Left lobe of liver (tissue), 2 donors: ENCODE results near the gene LRRK2. TPM values are rescaled to one million over a fixed set of nuclear protein-coding genes. Genes with fewer than 3 reads are reported as not detected.
"Not testable (repeated sequence)": the region's sequence is repeated elsewhere in the genome, so short reads cannot be mapped to it uniquely, and the experiment has no call there.

ENCODE experiments used
- ATAC-seq: fragments of 200-7000 bp; cut with Tn5 transposase; one replicate; pipeline ENCODE4 v1.9.1; 2020; ENCODE audit warnings: mild to moderate bottlenecking, moderate library complexity
- DNase-seq: peaks from one replicate; pipeline ENCODE4 v3.0.0-alpha.2; 2020; ENCODE audit warnings: low spot score
- total RNA-seq: library from RNA; stranded (reverse); gene quantifications from one replicate; pipeline ENCODE4 v1.2.1, GENCODE V29; 2021
- donor health status: DM: no; HTN: no; CAD: no; lungs with moderate emphysema.
- donor health status: DM: no; HTN: yes; CAD: no.

LRRK2 gene
- total RNA-seq, 1 donor from 2014 or later, result 7.0 TPM

DNA sequence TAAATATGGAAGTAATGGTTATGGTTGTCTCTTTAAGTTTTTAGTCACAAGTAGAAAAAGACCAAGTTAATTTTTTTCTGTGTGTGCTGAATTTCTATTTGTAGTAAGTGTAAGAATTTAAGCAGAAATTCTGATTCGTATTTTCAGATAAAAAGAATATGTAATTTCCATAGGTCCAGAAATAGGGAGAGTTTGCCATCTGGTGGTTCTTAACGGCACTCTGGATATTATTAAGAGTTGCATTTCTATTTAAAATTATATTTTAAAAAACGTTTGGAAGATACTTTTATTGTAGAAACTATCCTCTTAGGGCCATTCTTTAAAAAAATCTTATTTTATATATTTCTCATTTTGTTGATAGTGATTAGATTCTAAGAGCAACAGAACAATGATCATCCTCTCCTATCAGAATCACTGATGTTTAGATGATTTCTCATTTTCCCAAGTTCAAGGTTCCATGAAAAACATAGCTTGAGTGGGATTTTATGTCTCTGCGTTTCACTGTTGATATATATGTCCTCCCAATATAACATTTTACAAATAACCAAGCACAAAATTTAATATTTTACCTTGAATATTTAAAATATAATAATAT lies 88.3 kb downstream of the LRRK2 start:
- ATAC-seq (peak; percentile 59), DNase-seq (no peak)

DNA sequence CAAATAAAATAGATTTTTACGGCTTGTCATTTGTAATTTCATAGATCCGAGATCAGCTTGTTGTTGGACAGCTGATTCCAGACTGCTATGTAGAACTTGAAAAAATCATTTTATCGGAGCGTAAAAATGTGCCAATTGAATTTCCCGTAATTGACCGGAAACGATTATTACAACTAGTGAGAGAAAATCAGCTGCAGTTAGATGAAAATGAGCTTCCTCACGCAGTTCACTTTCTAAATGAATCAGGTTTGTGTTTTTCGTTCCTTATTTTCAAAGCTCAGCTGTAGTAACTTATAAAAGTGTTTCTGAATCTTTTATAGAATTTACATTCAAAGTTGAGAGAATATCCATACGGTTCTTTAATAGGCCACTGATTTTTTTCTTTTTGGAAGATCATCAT lies 89.1 kb downstream of the LRRK2 start:
- DNase-seq (no peak), ATAC-seq (no peak)

DNA sequence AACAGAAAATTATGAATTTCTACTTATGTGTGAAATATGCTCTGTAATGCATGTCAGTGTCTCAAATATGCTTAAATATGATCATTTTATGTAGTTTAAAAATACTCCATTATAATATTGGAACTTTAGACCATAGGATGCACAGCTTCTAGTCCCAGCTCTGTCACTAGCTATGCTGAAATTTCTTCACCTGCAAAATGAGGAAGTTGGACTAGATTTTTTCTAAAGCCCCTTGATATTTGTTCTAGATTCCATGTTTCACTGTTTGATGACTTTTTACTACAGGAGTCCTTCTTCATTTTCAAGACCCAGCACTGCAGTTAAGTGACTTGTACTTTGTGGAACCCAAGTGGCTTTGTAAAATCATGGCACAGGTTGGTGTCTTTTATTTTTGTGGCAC lies 90.1 kb downstream of the LRRK2 start:
- ATAC-seq, result no peak
- no peak for DNase-seq

DNA sequence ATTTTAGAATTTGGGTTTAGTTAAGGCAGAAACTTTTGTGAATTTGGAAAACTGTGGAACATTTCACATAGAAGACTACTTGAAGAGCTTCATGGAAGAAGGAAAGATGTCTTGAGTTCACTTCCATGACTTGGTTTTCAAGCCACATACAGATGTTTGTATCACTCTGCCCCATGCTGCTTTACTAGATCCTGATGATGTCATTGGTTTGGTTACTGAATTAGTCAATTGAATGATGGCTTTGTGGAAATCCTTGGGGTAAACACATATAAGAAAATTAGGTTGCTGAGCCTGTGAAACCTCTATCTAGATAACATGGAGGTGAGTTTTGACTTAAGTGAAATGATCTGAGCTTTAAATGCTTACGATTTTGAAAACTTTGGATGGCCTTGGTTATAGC lies 90.6 kb downstream of the LRRK2 start:
- no peak for DNase-seq
- no peak for ATAC-seq

DNA sequence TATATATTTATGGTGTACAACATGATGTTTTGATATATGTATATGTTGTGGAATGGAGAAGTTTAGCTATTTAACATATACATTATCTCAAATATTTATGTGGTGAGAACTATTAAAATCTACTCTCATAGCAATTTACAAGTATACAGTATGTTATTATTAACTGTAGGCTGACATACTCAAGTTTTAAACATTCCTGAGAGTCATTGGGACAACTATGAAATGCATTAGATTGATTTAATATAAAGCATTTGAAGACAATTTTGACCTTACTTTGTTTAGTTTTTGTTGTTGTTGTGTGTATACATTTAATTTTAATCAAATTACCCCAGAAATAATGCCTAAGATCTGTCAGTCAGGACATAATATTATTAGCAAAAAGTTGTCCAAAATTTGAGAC lies 99.5 kb downstream of the LRRK2 start:
- ATAC-seq, result no peak
- no peak for DNase-seq

DNA sequence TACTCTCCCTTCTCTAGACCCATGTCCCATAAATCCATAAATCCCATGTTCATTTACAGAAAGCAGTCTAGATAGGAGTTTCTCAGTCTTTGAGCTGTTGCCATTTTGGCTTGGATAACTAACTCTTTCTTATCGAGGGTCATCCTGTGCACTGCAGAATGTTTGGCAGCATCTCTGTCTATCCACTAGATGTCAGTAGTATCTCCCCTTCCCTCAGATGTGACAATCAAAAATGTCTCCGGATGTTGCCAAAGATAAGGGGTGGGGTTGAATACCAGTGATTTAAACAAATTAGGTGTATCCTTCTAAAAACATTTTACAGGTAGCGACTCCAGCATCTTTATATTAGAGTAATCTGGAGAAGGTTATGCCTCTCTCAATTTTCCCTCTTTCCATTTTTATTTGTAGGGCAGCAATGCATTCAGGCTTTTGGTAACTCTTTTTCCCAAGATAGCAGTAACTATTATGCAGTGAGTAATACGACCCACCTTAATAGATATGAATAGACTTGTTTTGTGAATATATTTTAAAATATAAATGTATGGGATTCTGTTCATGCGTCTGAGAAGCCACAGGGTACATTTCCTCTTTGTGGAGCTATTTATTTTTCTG lies 100.7 kb downstream of the LRRK2 start:
- ATAC-seq (peak; percentile 95), DNase-seq (no peak)

DNA sequence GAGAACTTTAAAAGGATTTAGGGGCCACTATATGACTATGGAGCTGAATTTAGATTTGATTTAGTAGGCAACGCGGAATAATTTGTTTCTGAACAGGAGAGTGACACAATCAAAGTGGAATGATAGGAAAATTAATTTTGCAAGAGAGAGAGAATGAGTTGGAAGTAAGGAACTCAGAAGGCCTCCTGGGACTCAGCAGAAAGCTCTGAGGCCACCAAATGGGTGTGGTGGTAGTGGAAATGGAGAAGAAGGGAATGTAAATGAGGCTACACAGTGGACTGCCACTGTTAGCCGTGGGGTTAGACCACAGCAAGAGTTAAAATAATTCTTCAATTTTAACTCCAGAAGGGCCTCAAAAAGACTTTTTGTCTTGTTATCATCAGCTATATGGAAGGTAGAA lies 102.7 kb downstream of the LRRK2 start:
- ATAC-seq, result no peak

DNA sequence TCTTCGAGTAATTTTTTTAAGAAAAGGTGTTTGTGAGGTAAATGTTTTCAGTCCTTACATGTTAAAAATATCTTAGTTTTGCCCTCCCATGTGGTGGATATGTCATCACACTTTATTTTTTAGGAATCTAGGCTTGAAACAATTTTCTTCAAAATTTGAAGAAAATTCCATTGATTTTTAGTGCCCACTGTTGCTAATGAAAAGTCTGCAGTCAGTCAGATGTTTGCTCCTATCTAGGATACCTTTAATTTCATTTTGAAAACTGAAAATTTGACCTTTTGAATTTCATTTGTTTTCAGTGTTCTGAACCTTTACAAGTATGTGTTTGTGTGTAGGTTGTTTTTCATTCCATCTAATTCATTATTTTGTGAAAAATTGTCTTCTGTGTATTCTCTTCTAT lies 105.4 kb downstream of the LRRK2 start:
- DNase-seq, result no peak
- ATAC-seq, result no peak

More for the DNA sequence above, 102.7 kb downstream of the LRRK2 start:
- DNase-seq, result no peak

DNA sequence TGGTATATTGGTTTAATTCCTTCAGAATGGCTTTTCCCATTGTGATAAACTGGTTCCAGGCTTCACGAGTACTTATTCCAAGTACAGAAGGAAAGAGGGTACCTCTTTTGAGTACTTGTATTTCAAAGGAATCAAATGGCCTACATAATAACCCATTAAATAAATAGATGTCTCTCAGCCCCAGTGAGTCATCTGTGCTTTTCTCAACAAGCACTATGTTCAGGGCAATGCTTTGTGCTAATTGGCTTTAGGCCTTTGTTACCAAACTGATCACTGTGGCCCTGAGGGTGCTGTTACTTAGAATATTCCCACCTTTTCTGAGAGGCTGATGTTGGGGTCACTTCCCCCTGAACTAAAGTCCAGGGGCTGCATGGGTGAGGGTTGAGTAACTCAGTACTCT lies 107.1 kb downstream of the LRRK2 start:
- no peak for ATAC-seq
- DNase-seq, result no peak

DNA sequence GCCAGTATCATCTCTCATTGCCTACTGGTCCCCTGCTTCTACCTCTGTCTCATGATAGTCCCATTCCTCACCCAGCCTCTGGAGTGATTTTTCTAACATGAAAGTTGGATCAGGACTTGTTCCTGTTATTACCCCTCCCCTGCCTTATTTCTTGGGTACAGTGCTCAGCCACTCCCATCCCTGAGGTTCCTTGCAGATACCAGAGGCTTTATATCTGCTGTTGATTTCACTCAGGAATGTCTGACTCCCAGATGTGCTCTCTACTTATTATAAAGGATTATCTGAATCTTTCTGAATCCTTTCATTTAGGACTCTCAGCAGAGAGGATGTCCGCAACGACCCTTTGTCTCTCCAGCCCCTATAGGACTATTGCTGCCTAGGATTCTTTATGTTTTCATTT lies 111.2 kb downstream of the LRRK2 start:
- ATAC-seq, result no peak
- no peak for DNase-seq

DNA sequence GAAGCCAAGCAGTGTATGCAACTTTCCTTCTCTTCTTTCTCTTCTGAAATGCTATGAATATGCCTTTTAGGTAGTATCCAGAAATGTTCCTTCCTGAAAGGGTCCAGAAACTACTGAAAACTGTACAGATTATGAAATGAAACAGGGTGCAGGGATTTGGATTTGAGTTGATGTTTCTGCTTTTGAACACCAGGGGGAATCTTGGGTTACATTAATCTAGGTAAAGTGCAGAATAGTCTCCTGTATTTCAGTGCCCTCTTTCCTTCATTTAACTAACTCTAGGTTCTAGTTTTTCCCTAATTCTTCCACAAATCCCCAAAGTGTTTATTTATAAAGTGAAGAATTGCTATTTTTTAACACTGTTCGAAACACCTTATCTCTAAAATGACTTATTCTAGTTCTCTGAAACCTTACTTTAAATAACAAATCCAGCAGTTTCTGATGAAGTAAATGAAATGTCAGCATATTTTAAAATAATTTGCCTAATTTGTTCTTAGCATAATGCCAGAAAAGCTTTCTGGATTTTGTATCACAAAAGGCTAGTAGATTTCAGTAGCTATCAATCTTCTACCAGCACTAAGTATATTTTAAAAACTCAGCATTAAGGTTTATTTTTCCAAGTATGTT lies 111.9 kb downstream of the LRRK2 start:
- ATAC-seq, result peak; percentile 68
- DNase-seq, result no peak

DNA sequence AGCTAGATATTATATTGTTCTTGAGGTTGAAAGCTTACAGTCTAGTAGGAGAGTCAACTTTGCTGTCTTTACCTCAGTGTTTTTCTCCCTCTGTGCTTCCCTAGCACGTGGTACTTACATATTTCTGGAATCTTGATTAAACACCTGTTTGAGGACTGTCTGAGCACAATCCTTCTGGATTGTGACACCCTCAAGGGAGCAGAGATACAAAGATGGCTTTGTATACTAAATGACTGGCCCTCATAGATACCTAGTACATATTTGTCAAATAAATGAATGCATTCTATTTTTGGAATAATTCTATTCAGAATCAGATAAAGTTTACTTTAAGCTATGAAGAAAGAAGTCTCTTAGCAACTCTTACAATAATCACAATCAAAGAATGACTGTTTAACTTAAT lies 113.3 kb downstream of the LRRK2 start:
- ATAC-seq, result no peak
- DNase-seq, result no peak

DNA sequence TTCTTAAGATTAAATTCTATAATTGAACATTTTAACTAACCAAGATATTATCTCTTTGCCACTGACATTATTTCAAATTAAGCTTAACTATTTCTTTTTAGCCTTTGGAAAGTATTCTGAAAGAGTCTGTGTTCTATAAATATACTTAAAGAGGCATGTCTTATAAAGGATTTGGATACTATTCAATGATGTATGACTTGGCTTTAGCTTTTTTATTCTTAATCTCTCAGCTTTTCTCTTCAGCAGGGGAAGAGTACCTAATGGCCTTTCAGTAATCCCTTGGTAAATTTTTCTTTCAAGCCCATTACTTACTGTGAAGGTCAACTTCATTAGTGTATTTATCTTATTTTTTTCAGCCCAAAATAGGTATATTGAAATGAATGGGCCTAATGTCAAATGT lies 113.8 kb downstream of the LRRK2 start:
- ATAC-seq, result no peak

DNA sequence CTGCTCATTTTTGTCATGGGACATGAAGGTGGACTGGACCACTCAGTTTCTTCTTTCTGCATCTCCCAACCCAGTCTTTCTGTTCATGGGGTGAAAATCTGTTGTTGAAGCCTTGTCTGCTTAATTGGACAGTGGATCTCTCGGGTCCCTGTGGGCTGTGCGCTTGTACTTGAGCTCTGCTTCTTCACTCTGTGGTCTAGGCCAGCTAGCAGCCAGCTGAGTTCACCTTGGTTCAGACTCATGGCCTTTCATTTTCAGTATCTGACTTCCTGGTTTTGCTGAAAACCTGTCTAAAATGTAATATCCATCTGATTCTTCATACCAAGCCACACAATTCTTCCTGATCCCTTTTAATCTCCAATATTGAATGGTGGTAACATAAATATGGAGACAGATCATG lies 117.2 kb downstream of the LRRK2 start:
- ATAC-seq (no peak), DNase-seq (no peak)

More for the DNA sequence above, 113.8 kb downstream of the LRRK2 start:
- DNase-seq, result no peak

DNA sequence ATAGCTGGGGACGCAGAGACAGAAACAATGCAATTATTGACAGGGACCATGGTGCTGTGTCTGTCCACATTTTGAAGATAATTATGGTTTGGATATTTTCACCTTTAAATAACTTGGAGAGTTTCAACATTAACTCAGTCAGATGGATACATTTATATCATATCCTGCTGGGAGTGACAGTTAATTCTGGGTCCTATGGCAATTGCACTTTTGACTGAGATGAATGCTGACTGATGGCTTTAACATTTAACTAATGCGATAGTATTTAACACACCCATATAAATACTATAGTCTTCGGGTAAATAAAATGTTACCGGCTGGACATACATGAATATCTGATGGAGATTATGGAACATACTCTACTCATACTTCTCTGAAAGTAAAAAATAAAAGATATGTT lies 118.3 kb downstream of the LRRK2 start:
- DNase-seq (no peak), ATAC-seq (no peak)

DNA sequence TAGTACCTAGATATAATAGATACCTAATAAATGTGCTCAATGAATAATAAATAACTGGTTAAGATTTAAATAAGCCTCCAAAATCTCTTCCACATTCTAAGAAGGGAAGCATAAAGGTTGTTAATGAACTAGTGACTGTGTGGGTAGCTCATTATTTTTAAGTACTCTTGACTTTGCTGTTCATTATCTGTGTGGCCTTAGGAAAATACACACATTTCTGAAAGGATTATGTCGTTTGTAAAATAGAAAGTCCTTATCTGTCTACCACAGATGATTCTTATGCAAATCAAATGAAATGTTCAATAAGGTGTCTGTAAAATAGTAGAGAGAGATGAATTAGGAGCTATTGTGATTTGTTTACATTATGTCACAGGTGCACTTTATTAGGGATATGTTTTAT lies 119.5 kb downstream of the LRRK2 start:
- ATAC-seq (no peak), DNase-seq (no peak)

DNA sequence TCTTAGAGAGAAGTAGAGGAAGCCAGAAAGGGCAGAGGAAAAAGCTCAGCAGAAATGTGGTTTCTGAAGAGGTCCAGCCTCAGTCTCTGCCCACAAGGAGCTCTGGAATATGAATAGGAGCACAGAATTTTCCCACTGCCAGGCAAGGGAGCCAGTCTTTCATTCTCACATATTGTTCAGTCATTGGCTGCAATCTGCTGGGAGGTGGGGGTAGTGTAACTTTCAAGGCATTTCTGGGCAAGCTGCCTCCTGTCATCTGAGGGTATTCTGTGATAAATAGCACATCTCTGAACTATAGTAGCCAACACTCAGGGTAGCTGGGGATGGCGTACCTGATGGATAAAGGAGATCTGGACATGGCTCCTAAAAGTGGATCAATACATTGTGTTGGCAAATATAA lies 127.2 kb downstream of the LRRK2 start:
- no peak for DNase-seq
- no peak for ATAC-seq

DNA sequence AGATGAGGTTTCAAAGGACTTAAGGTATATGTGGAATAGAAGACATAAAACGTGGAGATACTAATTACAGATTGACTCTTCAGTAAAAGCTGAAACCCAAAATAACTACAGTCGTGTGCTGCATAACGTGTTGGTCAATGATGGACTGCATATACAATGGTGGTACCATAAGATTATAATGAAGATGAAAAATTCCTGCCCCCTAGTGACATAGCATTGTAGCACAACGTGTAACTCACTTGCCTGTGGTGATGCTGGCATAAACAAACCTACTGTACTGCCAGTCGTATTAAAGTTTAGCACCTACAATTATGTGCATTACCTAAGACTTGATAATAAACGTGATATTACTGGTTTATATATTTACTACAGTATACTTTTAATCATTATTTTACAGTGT lies 150.3 kb downstream of the LRRK2 start:
- ATAC-seq, result peak; percentile 43
- DNase-seq, result no peak

DNA sequence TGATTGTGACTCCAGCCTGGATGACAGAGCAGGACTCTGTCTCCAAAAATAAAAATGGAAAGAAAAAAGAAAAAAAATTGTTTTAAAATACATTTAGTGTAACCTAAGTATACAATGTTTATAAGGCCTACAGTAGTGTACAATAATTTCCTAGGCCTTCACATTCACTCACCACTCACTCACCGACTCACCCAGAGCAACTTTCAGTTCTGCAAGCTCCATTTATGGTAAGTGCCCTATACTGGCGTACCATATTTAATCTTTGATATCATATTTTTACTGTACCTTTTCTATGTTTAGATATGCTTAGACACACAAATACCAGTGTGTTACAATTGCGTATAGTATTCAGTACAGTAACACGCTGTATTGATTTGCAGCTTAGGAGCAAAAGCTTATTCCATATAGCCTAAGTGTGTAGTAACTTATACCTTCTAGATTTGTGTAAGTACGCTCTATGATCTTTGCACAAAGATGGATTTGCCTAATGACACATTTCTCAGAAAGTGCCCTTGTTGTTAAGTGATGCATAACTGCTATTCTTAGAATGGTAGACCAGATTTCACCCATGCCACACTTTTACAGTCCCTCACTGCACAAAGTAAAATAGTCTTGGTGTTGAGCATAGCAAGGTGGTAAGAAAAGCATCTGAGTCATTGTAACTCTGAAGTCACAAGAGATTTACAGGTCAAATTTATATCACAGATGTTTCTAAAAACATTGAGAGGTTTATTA lies 151.9 kb downstream of the LRRK2 start:
- DNase-seq, result no peak
- ATAC-seq, result no peak

DNA sequence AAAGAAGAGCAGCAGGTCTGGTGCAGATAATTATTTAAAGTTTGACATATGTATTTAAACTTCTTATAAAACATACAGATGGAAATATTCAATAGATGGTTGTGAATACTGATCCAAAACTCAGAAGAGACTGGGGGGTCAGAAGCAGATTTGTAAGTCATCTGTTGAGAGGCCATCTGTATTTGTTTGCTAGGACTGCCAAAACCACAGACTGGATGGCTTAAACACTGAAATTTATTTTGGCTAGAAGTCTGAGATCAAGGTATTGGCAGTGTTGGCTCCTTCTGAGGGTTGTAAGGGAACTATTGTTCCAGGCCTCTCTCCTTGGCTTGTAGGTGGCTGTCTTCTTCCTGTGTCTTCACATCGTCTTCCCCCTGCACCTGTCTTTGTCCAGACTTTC lies 153.9 kb downstream of the LRRK2 start:
- no peak for DNase-seq
- ATAC-seq, result no peak

DNA sequence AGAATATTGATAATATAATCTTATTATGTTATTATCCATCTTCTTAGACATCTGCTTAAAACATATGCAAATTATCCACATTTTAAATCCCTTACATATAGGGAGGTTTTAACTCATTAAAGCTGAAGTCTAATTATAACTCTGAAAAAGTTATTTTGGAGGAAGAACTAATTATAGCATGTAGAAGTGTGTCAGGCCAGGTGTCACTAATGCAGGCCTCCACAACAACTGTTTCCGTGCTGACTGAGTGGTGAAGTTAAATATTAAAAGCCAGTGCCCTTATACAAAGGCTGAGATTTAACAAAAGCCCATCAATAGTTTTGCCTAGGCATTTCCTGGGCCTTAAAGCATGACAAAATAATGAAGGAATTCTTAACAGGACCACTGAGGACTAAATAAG lies 157.4 kb downstream of the LRRK2 start:
- DNase-seq (no peak), ATAC-seq (no peak)

DNA sequence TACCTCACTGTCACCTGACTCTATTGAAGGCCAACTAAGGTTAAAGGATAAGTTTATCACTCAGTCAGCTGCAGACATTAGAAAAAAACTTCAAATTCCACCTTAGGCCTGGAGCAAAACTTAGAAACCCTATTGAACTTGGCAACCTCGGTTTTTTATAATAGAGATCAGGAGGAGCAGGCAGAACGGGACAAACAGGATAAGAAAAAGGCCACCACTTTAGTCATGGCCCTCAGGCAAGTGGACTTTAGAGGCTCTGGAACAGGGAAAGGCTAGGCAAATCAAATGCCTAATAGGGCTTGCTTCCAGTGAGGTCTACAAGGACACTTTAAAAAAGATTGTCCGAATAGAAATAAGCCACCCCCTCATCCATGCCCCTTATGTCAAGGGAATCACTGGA lies 162.5 kb downstream of the LRRK2 start:
- not testable (repeated sequence) for DNase-seq, ATAC-seq
